IMR-90 (cell line): ENCODE data around the gene ZNF467. TPM values are rescaled to one million over a fixed set of nuclear protein-coding genes. Genes with fewer than 3 reads are reported as not detected.

Source experiments
- ATAC-seq: fragments of 200-7000 bp; cut with Tn5 transposase; 2 replicates; pipeline ENCODE4 v1.9.1; 2020; ENCODE audit warnings: low read depth, mild to moderate bottlenecking, moderate library complexity
- BruUV-seq: library from RNA; stranded (reverse); fragments of 400-500 nt; replicated peaks from 2 replicates; lab custom pipeline; 2021; lab: Mats Ljungman, UMichigan
- CTCF ChIA-PET: fragments of 300-600 bp; formaldehyde crosslinking; extraction: SDS; loops from one replicate; lab custom pipeline; 2021; ENCODE audit warnings: antibody characterized with exemption; lab: Yijun Ruan, JAX
- POLR2A ChIA-PET: fragments of 300-600 bp; sonication (Branson Sonifier 250); formaldehyde crosslinking; loops from one replicate; lab custom pipeline; 2022; ENCODE audit warnings: antibody characterized with exemption; ENCODE audit not compliant: unreplicated experiment; lab: Charles Lee
- DNase-seq: peaks from one replicate; pipeline ENCODE4 v3.0.0; 2013
- H2AFZ ChIP-seq: replicated peaks from 2 replicates; pipeline ENCODE3; 2013; ENCODE audit warnings: low read length, mild to moderate bottlenecking; ENCODE audit not compliant: poor library complexity
- H2AK5ac ChIP-seq: 2 replicates; pipeline ENCODE4 v1.6.1; 2013; ENCODE audit warnings: low read depth, low read length, inconsistent platforms
- H2AK9ac ChIP-seq: replicated peaks from 2 replicates; pipeline ENCODE3; 2013; ENCODE audit warnings: mild to moderate bottlenecking, low read depth, low read length, moderate library complexity; ENCODE audit not compliant: poor library complexity
- H2BK120ac ChIP-seq: 2 replicates; pipeline ENCODE4 v1.6.1; 2013; ENCODE audit warnings: low read depth, low read length, inconsistent platforms
- H2BK15ac ChIP-seq: 3 replicates; pipeline ENCODE4 v1.6.1; 2013; ENCODE audit warnings: low read depth, low read length, inconsistent platforms
- H2BK20ac ChIP-seq: 2 replicates; pipeline ENCODE4 v1.6.1; 2013; ENCODE audit warnings: low read depth, mild to moderate bottlenecking, inconsistent platforms, low read length, moderate library complexity
- H2BK5ac ChIP-seq: 2 replicates; pipeline ENCODE4 v1.6.1; 2013; ENCODE audit warnings: mild to moderate bottlenecking, low read depth, low read length, inconsistent platforms; ENCODE audit not compliant: poor library complexity, severe bottlenecking
- H3K14ac ChIP-seq: replicated peaks from 2 replicates; pipeline ENCODE4 v1.6.1; 2013; ENCODE audit warnings: low read depth, low read length, inconsistent platforms
- H3K18ac ChIP-seq: 2 replicates; pipeline ENCODE4 v1.6.1; 2013; ENCODE audit warnings: low read depth, low read length, control low read depth
- H3K23ac ChIP-seq: 2 replicates; pipeline ENCODE4 v1.6.1; 2013; ENCODE audit warnings: low read depth, low read length, inconsistent platforms
- H3K27ac ChIP-seq: 2 replicates; pipeline ENCODE4 v1.5.1; 2013; ENCODE audit warnings: mild to moderate bottlenecking, control low read depth, low read length; ENCODE audit not compliant: insufficient read depth
- H3K27me3 ChIP-seq: 2 replicates; pipeline ENCODE4 v1.6.1; 2013; ENCODE audit warnings: low read length; ENCODE audit not compliant: control insufficient read depth, insufficient read depth
- H3K36me3 ChIP-seq: 2 replicates; pipeline ENCODE4 v1.6.1; 2013; ENCODE audit warnings: low read length, mixed read lengths; ENCODE audit not compliant: control insufficient read depth, insufficient read depth
- H3K4ac ChIP-seq: 2 replicates; pipeline ENCODE4 v1.6.1; 2013; ENCODE audit warnings: low read depth, low read length, inconsistent platforms
- H3K4me1 ChIP-seq: 2 replicates; pipeline ENCODE4 v1.6.1; 2013; ENCODE audit warnings: low read length, mixed read lengths; ENCODE audit not compliant: control insufficient read depth, insufficient read depth
- H3K4me2 ChIP-seq: 2 replicates; pipeline ENCODE4 v1.6.1; 2013; ENCODE audit warnings: low read depth, mild to moderate bottlenecking, control low read depth, low read length, moderate library complexity
- H3K4me3 ChIP-seq: 2 replicates; pipeline ENCODE4 v1.5.1; 2013; ENCODE audit warnings: low read depth, mild to moderate bottlenecking, control low read depth, low read length, moderate library complexity; ENCODE audit not compliant: insufficient read depth
- H3K56ac ChIP-seq: 2 replicates; pipeline ENCODE4 v1.6.1; 2013; ENCODE audit warnings: low read length, inconsistent platforms; ENCODE audit not compliant: insufficient read depth; ENCODE audit errors: extremely low read depth
- H3K79me1 ChIP-seq, 2 experiments: 2 replicates each; pipeline ENCODE4 v1.6.1; 2013; ENCODE audit warnings: low read length in 2 of 2, inconsistent platforms in 1 of 2, low read depth in 1 of 2
- H3K9ac ChIP-seq: 2 replicates; pipeline ENCODE4 v1.6.1; 2013; ENCODE audit warnings: low read depth, low read length, control low read depth
- H3K9me1 ChIP-seq: 2 replicates; pipeline ENCODE4 v1.6.1; 2013; ENCODE audit warnings: low read length, inconsistent platforms; ENCODE audit not compliant: insufficient read depth
- H3K9me3 ChIP-seq: 2 replicates; pipeline ENCODE4 v1.6.1; 2013; ENCODE audit warnings: low read length; ENCODE audit not compliant: control insufficient read depth, insufficient read depth
- H4K20me1 ChIP-seq: 2 replicates; pipeline ENCODE4 v1.6.1; 2013; ENCODE audit warnings: low read length, inconsistent platforms; ENCODE audit not compliant: insufficient read depth
- H4K5ac ChIP-seq: 2 replicates; pipeline ENCODE4 v1.6.1; 2013; ENCODE audit warnings: mild to moderate bottlenecking, low read depth, low read length, control low read depth
- H4K8ac ChIP-seq, 2 experiments: 2 replicates each; pipeline ENCODE4 v1.6.1; 2013; ENCODE audit warnings: low read depth in 2 of 2, low read length in 2 of 2, control low read depth in 1 of 2, inconsistent platforms in 1 of 2
- H4K91ac ChIP-seq: 2 replicates; pipeline ENCODE4 v1.6.1; 2013; ENCODE audit warnings: low read depth, low read length, inconsistent platforms; ENCODE audit not compliant: insufficient read depth
- CHD1 ChIP-seq: IDR thresholded peaks from 2 replicates; pipeline ENCODE4 v1.6.1; 2012; ENCODE audit warnings: low read depth, low read length, improper control_type of control experiment
- MAFK ChIP-seq: IDR thresholded peaks from 2 replicates; pipeline ENCODE4 v1.6.1; 2012; ENCODE audit warnings: low read depth, low read length, improper control_type of control experiment
- USF2 ChIP-seq: fragments of 150-350 bp; IDR thresholded peaks from 2 replicates; pipeline ENCODE4 v1.6.1; 2017; ENCODE audit warnings: mild to moderate bottlenecking, antibody characterized with exemption, low read length, low read depth
- WGBS, 2 experiments: methylation state at CpG; one replicate each; pipeline versions ENCODE4 v1.1.5 to v1.1.7; 2013; ENCODE audit warnings: missing lambda C conversion rate in 2 of 2; ENCODE audit not compliant: insufficient read length in 1 of 2; ENCODE audit errors: extremely low coverage in 2 of 2; 5-methylcytosine and 5-hydroxymethylcytosine counted together
- dilution Hi-C: fragments of 300-500 bp; cut with HindIII; formaldehyde crosslinking; loops from one replicate; pipeline ENCODE4 v1.14.3; 2018; ENCODE audit warnings: low sequenced_read_pairs; ENCODE audit not compliant: unreplicated experiment
- in situ Hi-C: fragments of 300-500 bp; cut with MboI; formaldehyde crosslinking; loops from 3 replicates; pipeline ENCODE4 v1.14.3; 2019; ENCODE audit warnings: low sequenced_read_pairs, inconsistent platforms, mixed read lengths
- intact Hi-C: fragments of 100-400 bp; cut with micrococcal nuclease; formaldehyde crosslinking; loops from 2 replicates; pipeline ENCODE4 v1.10.0; 2022
- polyA plus RNA-seq, 3 experiments: library from polyadenylated mRNA; depleted of rRNA; stranded (reverse); fragments of >200 nt; gene quantifications; 2 replicates each; pipeline ENCODE4 v1.2.3, GENCODE V29; 2012; ENCODE audit warnings: low replicate concordance in 1 of 3
- total RNA-seq: library from RNA; depleted of rRNA; stranded (reverse); fragments of >200 nt; gene quantifications from 2 replicates; pipeline ENCODE4 v1.2.3, GENCODE V29; 2012

ZNF467 gene
- total and polyA plus RNA-seq, 2 of the 4 experiments (the other 2 are of a cell fraction) = 0.67 TPM; not detected in 1

GRCh38 chr7:149817301-149817771 lies 43.9 kb upstream of the ZNF467 start:
- Histone ChIP-seq H3K9ac (no peak overlapping the region), H3K9me1 (no peaks in the 10 kb centered on the region), H4K91ac (no peak overlapping the region), H3K14ac (no peak overlapping the region), H4K5ac (no peak overlapping the region), H3K79me1 (no peaks in the 10 kb centered on the region), H2AK5ac (no peak overlapping the region), H3K27ac (no peak overlapping the region), H3K18ac (no peak overlapping the region), H4K20me1 (no peaks in the 10 kb centered on the region), H3K4me2 (no peak overlapping the region), H2BK5ac (no peak overlapping the region), H3K36me3 (no peaks in the 10 kb centered on the region), H2BK15ac (no peak overlapping the region), H2AFZ (no peak overlapping the region), H3K4me3 (no peak overlapping the region), H3K4ac (no peak overlapping the region), H3K23ac (no peak overlapping the region), H3K4me1 (no peaks in the 10 kb centered on the region), H2AK9ac (no peak overlapping the region), H3K9me3 (no peaks in the 10 kb centered on the region), H2BK120ac (no peak overlapping the region), H2BK20ac (no peak overlapping the region), H3K56ac (no peak overlapping the region), H4K8ac (no peak overlapping the region), H3K27me3 (peaks cover 12% of the 10 kb centered on the region; the same call in 1 of the 2 replicates)
- BruUV-seq = no TSS peak
- ATAC-seq = no peak
- dilution Hi-C loops (no loop called here), in situ Hi-C loops (no loop called here), intact Hi-C loops (no loop called here)
- ChIA-PET CTCF (no interaction called here), POLR2A (no interaction called here)
- no peak for DNase-seq
- 92% methylated on average over 2 of the region's 8 CpGs; no CpG with 5 or more reads in 1 of the 2 experiments for WGBS, 2 experiments
- TF ChIP-seq CHD1 (no peak), USF2 (no peak), MAFK (no peak)
